GM23338 (cell line): ENCODE measurements around the gene FAM89A. TPM values are rescaled to one million over a fixed set of nuclear protein-coding genes. Genes with fewer than 3 reads are reported as not detected.

Experiments used
- ATAC-seq: fragments of 200-7000 bp; cut with Tn5 transposase; 3 replicates; pipeline ENCODE4 v1.9.1; 2020
- DNase-seq: peaks from one replicate; pipeline ENCODE4 v3.0.0-alpha.2; 2015; ENCODE audit warnings: low spot score
- H2AFZ ChIP-seq: fragments of 200-600 bp; sonication (generic); 2 replicates; pipeline ENCODE4 v1.8.0; 2016; ENCODE audit warnings: antibody characterized with exemption, mild to moderate bottlenecking, moderate library complexity
- H3F3A ChIP-seq: fragments of 200-600 bp; sonication (generic); replicated peaks from 2 replicates; pipeline ENCODE4 v1.8.0; 2017; ENCODE audit warnings: antibody characterized with exemption, mixed run types, low read depth
- H3K27ac ChIP-seq: fragments of 200-600 bp; sonication (generic); 2 replicates; pipeline ENCODE4 v1.6.1; 2016; ENCODE audit warnings: low read depth
- H3K27me3 ChIP-seq: fragments of 200-600 bp; sonication (generic); 2 replicates; pipeline ENCODE4 v1.8.0; 2016; ENCODE audit warnings: mild to moderate bottlenecking, mixed run types, moderate library complexity; ENCODE audit not compliant: insufficient read depth
- H3K36me3 ChIP-seq: fragments of 200-600 bp; sonication (generic); 2 replicates; pipeline ENCODE4 v1.8.0; 2016; ENCODE audit warnings: mild to moderate bottlenecking; ENCODE audit not compliant: insufficient read depth
- H3K4me1 ChIP-seq: fragments of 200-600 bp; sonication (generic); 2 replicates; pipeline ENCODE4 v1.8.0; 2016; ENCODE audit warnings: mild to moderate bottlenecking, moderate library complexity; ENCODE audit not compliant: insufficient read depth
- H3K4me2 ChIP-seq: fragments of 200-600 bp; sonication (generic); 2 replicates; pipeline ENCODE4 v1.7.1; 2017; ENCODE audit warnings: mixed run types
- H3K4me3 ChIP-seq: fragments of 200-600 bp; sonication (generic); 2 replicates; pipeline ENCODE4 v1.6.1; 2016; ENCODE audit warnings: mixed run types
- H3K79me2 ChIP-seq: fragments of 200-600 bp; sonication (generic); replicated peaks from 2 replicates; pipeline ENCODE4 v1.8.0; 2017; ENCODE audit warnings: mild to moderate bottlenecking; ENCODE audit not compliant: insufficient read depth
- H3K9me2 ChIP-seq: fragments of 200-600 bp; sonication (generic); 2 replicates; pipeline ENCODE4 v1.8.0; 2017; ENCODE audit not compliant: insufficient read depth
- H4K20me1 ChIP-seq: fragments of 200-600 bp; sonication (generic); replicated peaks from 2 replicates; pipeline ENCODE4 v1.8.0; 2017; ENCODE audit warnings: mild to moderate bottlenecking; ENCODE audit not compliant: insufficient read depth
- H3K27ac Mint-ChIP-seq: 2 replicates; pipeline ENCODE4 v1.8.0; 2020; ENCODE audit warnings: inconsistent platforms, mild to moderate bottlenecking, moderate library complexity, mixed read lengths
- H3K27me3 Mint-ChIP-seq: 3 replicates; pipeline ENCODE4 v1.8.0; 2022; ENCODE audit warnings: low read depth, mild to moderate bottlenecking, moderate library complexity, mixed read lengths, inconsistent platforms; ENCODE audit not compliant: insufficient read depth, poor library complexity
- H3K36me3 Mint-ChIP-seq: 3 replicates; pipeline ENCODE4 v1.8.0; 2021; ENCODE audit warnings: low read depth, mild to moderate bottlenecking, inconsistent platforms, moderate library complexity, mixed read lengths
- H3K4me1 Mint-ChIP-seq: 3 replicates; pipeline ENCODE4 v1.8.0; 2020; ENCODE audit warnings: mild to moderate bottlenecking, inconsistent platforms, mixed read lengths
- H3K4me3 Mint-ChIP-seq: 3 replicates; pipeline ENCODE4 v1.8.0; 2021; ENCODE audit warnings: moderate library complexity, mild to moderate bottlenecking, inconsistent platforms, mixed read lengths
- H3K9me3 Mint-ChIP-seq: 3 replicates; pipeline ENCODE4 v1.8.0; 2020; ENCODE audit warnings: moderate library complexity, mild to moderate bottlenecking, inconsistent platforms, mixed read lengths
- CREB1 ChIP-seq: fragments of 250-450 bp; sonication (Bioruptor Pico); IDR thresholded peaks from 2 replicates; pipeline ENCODE4 v1.5.0; 2020; ENCODE audit warnings: low read depth, mild to moderate bottlenecking, moderate library complexity
- EZH2 ChIP-seq: fragments of 200-600 bp; sonication (generic); IDR thresholded peaks from one replicate; pipeline ENCODE4 v1.8.0; 2017; ENCODE audit warnings: antibody characterized with exemption, mild to moderate bottlenecking, low read depth; ENCODE audit not compliant: unreplicated experiment
- EZH2phosphoT487 ChIP-seq: fragments of 200-600 bp; sonication (generic); IDR thresholded peaks from one replicate; pipeline ENCODE4 v1.8.1; 2018; ENCODE audit warnings: antibody characterized with exemption; ENCODE audit not compliant: unreplicated experiment
- JUNB ChIP-seq: IDR thresholded peaks from one replicate; pipeline ENCODE4 v1.6.1; 2016; ENCODE audit warnings: antibody characterized with exemption; ENCODE audit not compliant: unreplicated experiment
- POLR2AphosphoS5 ChIP-seq: IDR thresholded peaks from 2 replicates; pipeline ENCODE4 v1.6.1; 2016; ENCODE audit warnings: antibody characterized with exemption, low read depth
- ZNF114 ChIP-seq: fragments of 250-450 bp; sonication (Bioruptor Pico); IDR thresholded peaks from 2 replicates; pipeline ENCODE4 v1.5.0; 2020; ENCODE audit warnings: mild to moderate bottlenecking, moderate library complexity
- ZNF331 ChIP-seq: fragments of 250-450 bp; sonication (Bioruptor Pico); IDR thresholded peaks from 2 replicates; pipeline ENCODE4 v1.5.0; 2020; ENCODE audit warnings: low read depth, mild to moderate bottlenecking, moderate library complexity
- polyA plus RNA-seq: library from polyadenylated mRNA; unstranded; fragments of >200 nt; fragmentation: Nextera tagmentation; extraction: Ambion mirVana; gene quantifications from 2 replicates; pipeline ENCODE4 v1.2.1, GENCODE V29; 2016
- total RNA-seq: library from RNA; depleted of rRNA; stranded (reverse); fragments of >200 nt; shearing (Covaris generic); gene quantifications from 2 replicates; pipeline ENCODE4 v1.2.3, GENCODE V29; 2014
- TF ChIP-seq, protein P1 (sequence below): fragments of 250-450 bp; sonication (Bioruptor Pico); IDR thresholded peaks from 2 replicates; pipeline ENCODE4 v1.5.0; 2020; ENCODE audit warnings: mild to moderate bottlenecking, moderate library complexity
- TF ChIP-seq, protein P2 (sequence below): IDR thresholded peaks from one replicate; pipeline ENCODE4 v1.6.1; 2018; ENCODE audit warnings: antibody characterized with exemption; ENCODE audit not compliant: unreplicated experiment

FAM89A gene
- total and polyA plus RNA-seq, 2 experiments from 2014 or later = 3.2 to 3.8 TPM

DNA sequence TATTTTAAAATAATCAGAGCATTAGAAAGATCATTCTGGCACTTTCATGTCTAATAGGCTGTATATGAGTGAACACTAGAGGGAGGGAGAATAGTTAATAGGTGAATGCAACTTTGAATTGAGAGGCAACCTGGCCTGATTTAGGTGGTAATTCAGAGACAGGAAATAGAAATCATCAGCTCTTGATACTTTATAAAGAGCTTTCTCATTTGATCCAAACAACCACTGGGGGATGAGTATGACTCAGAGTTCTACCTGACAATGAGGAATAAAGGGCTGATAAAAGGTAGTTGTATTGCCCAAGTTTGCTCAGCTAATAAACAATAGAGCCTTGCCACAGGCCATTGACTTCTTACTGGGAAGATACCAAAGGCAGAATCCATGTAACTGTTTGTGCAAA lies 5.2 kb upstream of the FAM89A start (continued):
- TF ChIP-seq, protein P1, sequence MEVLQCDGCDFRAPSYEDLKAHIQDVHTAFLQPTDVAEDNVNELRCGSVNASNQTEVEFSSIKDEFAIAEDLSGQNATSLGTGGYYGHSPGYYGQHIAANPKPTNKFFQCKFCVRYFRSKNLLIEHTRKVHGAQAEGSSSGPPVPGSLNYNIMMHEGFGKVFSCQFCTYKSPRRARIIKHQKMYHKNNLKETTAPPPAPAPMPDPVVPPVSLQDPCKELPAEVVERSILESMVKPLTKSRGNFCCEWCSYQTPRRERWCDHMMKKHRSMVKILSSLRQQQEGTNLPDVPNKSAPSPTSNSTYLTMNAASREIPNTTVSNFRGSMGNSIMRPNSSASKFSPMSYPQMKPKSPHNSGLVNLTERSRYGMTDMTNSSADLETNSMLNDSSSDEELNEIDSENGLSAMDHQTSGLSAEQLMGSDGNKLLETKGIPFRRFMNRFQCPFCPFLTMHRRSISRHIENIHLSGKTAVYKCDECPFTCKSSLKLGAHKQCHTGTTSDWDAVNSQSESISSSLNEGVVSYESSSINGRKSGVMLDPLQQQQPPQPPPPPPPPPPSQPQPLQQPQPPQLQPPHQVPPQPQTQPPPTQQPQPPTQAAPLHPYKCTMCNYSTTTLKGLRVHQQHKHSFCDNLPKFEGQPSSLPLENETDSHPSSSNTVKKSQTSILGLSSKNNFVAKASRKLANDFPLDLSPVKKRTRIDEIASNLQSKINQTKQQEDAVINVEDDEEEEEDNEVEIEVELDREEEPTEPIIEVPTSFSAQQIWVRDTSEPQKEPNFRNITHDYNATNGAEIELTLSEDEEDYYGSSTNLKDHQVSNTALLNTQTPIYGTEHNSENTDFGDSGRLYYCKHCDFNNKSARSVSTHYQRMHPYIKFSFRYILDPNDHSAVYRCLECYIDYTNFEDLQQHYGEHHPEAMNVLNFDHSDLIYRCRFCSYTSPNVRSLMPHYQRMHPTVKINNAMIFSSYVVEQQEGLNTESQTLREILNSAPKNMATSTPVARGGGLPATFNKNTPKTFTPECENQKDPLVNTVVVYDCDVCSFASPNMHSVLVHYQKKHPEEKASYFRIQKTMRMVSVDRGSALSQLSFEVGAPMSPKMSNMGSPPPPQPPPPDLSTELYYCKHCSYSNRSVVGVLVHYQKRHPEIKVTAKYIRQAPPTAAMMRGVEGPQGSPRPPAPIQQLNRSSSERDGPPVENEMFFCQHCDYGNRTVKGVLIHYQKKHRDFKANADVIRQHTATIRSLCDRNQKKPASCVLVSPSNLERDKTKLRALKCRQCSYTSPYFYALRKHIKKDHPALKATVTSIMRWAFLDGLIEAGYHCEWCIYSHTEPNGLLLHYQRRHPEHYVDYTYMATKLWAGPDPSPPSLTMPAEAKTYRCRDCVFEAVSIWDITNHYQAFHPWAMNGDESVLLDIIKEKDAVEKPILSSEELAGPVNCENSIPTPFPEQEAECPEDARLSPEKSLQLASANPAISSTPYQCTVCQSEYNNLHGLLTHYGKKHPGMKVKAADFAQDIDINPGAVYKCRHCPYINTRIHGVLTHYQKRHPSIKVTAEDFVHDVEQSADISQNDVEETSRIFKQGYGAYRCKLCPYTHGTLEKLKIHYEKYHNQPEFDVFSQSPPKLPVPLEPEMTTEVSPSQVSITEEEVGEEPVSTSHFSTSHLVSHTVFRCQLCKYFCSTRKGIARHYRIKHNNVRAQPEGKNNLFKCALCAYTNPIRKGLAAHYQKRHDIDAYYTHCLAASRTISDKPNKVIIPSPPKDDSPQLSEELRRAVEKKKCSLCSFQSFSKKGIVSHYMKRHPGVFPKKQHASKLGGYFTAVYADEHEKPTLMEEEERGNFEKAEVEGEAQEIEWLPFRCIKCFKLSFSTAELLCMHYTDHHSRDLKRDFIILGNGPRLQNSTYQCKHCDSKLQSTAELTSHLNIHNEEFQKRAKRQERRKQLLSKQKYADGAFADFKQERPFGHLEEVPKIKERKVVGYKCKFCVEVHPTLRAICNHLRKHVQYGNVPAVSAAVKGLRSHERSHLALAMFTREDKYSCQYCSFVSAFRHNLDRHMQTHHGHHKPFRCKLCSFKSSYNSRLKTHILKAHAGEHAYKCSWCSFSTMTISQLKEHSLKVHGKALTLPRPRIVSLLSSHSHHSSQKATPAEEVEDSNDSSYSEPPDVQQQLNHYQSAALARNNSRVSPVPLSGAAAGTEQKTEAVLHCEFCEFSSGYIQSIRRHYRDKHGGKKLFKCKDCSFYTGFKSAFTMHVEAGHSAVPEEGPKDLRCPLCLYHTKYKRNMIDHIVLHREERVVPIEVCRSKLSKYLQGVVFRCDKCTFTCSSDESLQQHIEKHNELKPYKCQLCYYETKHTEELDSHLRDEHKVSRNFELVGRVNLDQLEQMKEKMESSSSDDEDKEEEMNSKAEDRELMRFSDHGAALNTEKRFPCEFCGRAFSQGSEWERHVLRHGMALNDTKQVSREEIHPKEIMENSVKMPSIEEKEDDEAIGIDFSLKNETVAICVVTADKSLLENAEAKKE (CRISPR knock-in tag) = no peak
- no peak for TF ChIP-seq EZH2phosphoT487
- TF ChIP-seq CREB1 (CRISPR knock-in tag) = no peak
- TF ChIP-seq ZNF331 (CRISPR knock-in tag) = no peak
- no peak for TF ChIP-seq EZH2
- no peak for TF ChIP-seq POLR2AphosphoS5

DNA sequence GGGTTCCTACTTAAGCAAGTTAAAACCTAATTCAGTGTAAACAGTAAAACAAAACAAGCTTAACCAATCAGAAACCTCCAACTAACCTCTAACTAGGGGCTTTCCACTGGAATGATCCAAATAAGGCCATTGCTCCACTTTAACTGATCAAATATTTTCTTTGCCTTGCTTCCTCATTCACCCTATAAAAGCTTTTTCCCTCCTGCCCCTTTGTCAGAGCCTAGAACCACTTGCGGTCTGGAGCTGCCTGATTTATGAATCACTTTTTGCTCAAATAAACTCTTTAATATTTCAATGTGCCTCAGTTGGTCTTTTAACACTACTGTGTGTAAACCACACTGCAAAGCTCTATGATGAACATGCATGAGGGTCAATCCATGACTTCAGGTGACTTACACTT lies 4.5 kb upstream of the FAM89A start:
- Histone ChIP-seq H3K79me2 (no peaks in the 10 kb centered on the region), H4K20me1 (peaks cover 13% of the 10 kb centered on the region), H3F3A (no peaks in the 10 kb centered on the region), H3K4me3 (no peak overlapping the region), H3K9me2 (no peaks in the 10 kb centered on the region), H3K27ac (no peak overlapping the region), H3K27me3 (peaks cover 82% of the 10 kb centered on the region), H3K36me3 (no peaks in the 10 kb centered on the region), H2AFZ (no peak overlapping the region), H3K4me2 (no peak overlapping the region), H3K4me1 (no peaks in the 10 kb centered on the region; the same call in 1 of the 2 replicates)
- ATAC-seq = no peak
- H3K27me3 Mint-ChIP-seq = peaks cover 63% of the 10 kb centered on the region
- H3K36me3 Mint-ChIP-seq = no peaks in the 10 kb centered on the region; the same call in 2 of the 3 replicates
- peaks cover 3% of the 10 kb centered on the region; the same call in 2 of the 3 replicates for H3K4me1 Mint-ChIP-seq
- no peaks in the 10 kb centered on the region for H3K9me3 Mint-ChIP-seq
- no peak overlapping the region for H3K27ac Mint-ChIP-seq
- H3K4me3 Mint-ChIP-seq = no peak overlapping the region
- DNase-seq = no peak
- TF ChIP-seq EZH2phosphoT487 (no peak), ZNF114 (CRISPR knock-in tag) (no peak), POLR2AphosphoS5 (no peak), JUNB (no peak)
- TF ChIP-seq, protein P2, sequence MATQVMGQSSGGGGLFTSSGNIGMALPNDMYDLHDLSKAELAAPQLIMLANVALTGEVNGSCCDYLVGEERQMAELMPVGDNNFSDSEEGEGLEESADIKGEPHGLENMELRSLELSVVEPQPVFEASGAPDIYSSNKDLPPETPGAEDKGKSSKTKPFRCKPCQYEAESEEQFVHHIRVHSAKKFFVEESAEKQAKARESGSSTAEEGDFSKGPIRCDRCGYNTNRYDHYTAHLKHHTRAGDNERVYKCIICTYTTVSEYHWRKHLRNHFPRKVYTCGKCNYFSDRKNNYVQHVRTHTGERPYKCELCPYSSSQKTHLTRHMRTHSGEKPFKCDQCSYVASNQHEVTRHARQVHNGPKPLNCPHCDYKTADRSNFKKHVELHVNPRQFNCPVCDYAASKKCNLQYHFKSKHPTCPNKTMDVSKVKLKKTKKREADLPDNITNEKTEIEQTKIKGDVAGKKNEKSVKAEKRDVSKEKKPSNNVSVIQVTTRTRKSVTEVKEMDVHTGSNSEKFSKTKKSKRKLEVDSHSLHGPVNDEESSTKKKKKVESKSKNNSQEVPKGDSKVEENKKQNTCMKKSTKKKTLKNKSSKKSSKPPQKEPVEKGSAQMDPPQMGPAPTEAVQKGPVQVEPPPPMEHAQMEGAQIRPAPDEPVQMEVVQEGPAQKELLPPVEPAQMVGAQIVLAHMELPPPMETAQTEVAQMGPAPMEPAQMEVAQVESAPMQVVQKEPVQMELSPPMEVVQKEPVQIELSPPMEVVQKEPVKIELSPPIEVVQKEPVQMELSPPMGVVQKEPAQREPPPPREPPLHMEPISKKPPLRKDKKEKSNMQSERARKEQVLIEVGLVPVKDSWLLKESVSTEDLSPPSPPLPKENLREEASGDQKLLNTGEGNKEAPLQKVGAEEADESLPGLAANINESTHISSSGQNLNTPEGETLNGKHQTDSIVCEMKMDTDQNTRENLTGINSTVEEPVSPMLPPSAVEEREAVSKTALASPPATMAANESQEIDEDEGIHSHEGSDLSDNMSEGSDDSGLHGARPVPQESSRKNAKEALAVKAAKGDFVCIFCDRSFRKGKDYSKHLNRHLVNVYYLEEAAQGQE = no peak
